ENCODE results near the gene DEUP1.
A peak's percentile ranks its signal among the peaks of the same experiment; 100 is the strongest.

Gene DEUP1

GRCh38 chr11:93323747-93324146 lies 6.8 kb upstream of the DEUP1 start:
- no peak for TF ChIP-seq CTCF (conservative IDR thresholded peaks at IDR 0.05; ENCODE audit: low read depth, low read length)
- no peak for DNase-seq (ENCODE audit: low read depth)
- H3K4me3 ChIP-seq (ENCODE audit: low read depth, low read length): no peak overlapping the region

GRCh38 chr11:93324500-93324899 lies 6.0 kb upstream of the DEUP1 start:
- no peak for DNase-seq (ENCODE audit: low read depth)
- no peak overlapping the region for H3K4me3 ChIP-seq (ENCODE audit: low read depth, low read length)
- TF ChIP-seq CTCF (conservative IDR thresholded peaks at IDR 0.05; ENCODE audit: low read depth, low read length): no peak

- H3K4me3 ChIP-seq (ENCODE audit: low read depth, low read length): no peak overlapping the region
- no peak for TF ChIP-seq CTCF (conservative IDR thresholded peaks at IDR 0.05; ENCODE audit: low read depth, low read length)
These were observed 3.9 kb upstream of the DEUP1 start for GRCh38 chr11:93326681-93327080.

GRCh38 chr11:93329936-93330445 lies 551 bp upstream of the DEUP1 start:
- no peak for TF ChIP-seq CTCF (conservative IDR thresholded peaks at IDR 0.05; ENCODE audit: low read depth, low read length)
- DNase-seq (ENCODE audit: low read depth): peak; percentile 2
- H3K4me3 ChIP-seq (ENCODE audit: low read depth, low read length): peak overlapping the region; percentile 25

More at GRCh38 chr11:93326681-93327080, 3.9 kb upstream of the DEUP1 start:
- no peak for DNase-seq (ENCODE audit: low read depth)

- TF ChIP-seq CTCF (conservative IDR thresholded peaks at IDR 0.05; ENCODE audit: low read depth, low read length): no peak
- H3K4me3 ChIP-seq (ENCODE audit: low read depth, low read length): no peak overlapping the region
- no peak for DNase-seq (ENCODE audit: low read depth)
These were observed 9.7 kb downstream of the DEUP1 start for GRCh38 chr11:93340223-93340622.

- no peak for DNase-seq (ENCODE audit: low read depth)
- H3K4me3 ChIP-seq (ENCODE audit: low read depth, low read length): no peak overlapping the region
- no peak for TF ChIP-seq CTCF (conservative IDR thresholded peaks at IDR 0.05; ENCODE audit: low read depth, low read length)
These were observed 14.4 kb downstream of the DEUP1 start for GRCh38 chr11:93344855-93345333.

GRCh38 chr11:93348930-93349329 lies 18.4 kb downstream of the DEUP1 start:
- DNase-seq (ENCODE audit: low read depth): no peak
- TF ChIP-seq CTCF (conservative IDR thresholded peaks at IDR 0.05; ENCODE audit: low read depth, low read length): no peak
- H3K4me3 ChIP-seq (ENCODE audit: low read depth, low read length): no peak overlapping the region
